Measurements from ENCODE around the gene UGGT1. TPM values are rescaled to one million over a fixed set of nuclear protein-coding genes. Genes with fewer than 3 reads are reported as not detected.

The UGGT1 gene
- polyA plus RNA-seq, 3 donors from 2014 or later: 10.9 to 32.4 (median 11.2) TPM

DNA sequence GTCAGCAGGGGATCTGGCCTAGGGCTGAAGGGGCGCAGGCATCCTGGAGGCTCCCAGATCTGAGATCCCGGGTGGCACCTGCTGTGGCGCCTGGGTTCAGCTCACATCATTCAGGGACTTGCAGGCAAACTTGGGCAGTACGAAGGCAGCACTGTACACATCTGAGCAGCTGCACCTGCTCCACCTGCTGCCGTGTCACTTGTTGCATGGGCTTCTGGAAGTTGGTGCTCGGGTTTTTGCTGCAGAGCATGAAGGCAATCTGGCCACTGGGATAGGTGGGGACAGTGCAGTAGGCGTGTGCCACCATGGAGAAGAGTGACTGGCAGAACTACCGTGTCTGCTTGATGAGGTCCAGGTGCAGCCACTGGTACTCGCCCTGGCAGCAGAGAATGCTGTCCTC lies 48.6 kb downstream of the UGGT1 start:
- DNase-seq: no peak
- no peaks in the 10 kb centered on the region for H3K4me1 Mint-ChIP-seq
- peaks cover 28 to 44% (median 36%) of the 10 kb centered on the region in 3 donors for H3K36me3 Mint-ChIP-seq
- H3K9me3 Mint-ChIP-seq: no peaks in the 10 kb centered on the region
- H3K4me3 Mint-ChIP-seq: no peak overlapping the region
- no peak overlapping the region for H3K27ac Mint-ChIP-seq
- H3K27me3 Mint-ChIP-seq (ENCODE audit: low read depth in 3 of 3): no peaks in the 10 kb centered on the region

DNA sequence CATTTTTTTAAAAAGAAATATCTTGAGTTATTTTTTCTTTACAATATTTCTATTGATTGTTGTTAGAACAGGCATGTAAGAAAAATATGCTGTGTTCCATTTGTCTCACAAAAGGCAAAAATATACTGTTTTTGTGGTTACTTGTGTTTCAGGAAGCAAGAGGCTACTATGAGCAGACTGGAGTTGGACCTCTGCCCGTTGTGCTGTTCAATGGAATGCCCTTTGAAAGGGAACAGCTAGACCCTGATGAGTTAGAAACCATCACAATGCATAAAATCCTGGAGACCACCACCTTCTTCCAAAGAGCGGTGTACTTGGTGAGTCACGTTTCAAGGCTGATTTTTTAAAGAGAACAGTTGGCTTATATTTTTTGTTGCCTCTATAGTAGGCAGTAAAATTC lies 54.7 kb downstream of the UGGT1 start:
- peaks cover 10 to 32% (median 21%) of the 10 kb centered on the region in 3 donors for H3K36me3 Mint-ChIP-seq
- no peak overlapping the region for H3K27ac Mint-ChIP-seq
- no peak for DNase-seq

DNA sequence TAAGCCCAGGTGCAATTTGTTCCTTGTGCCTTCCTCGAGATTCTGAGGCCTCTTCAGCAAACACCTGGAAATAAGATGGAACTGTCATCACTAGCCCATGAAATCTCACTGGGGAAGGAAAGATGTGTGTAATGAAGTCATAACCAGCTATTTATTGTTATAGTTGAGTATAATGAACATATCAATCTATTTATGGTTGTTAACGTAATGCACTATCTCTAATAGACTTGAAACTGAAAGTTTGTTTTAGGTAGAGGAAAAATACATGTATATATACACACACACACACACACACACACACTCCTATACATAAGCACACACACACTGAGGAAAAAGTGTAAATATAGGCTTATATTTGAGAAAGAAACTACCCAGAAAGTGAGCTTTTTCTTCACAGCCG lies 62.8 kb downstream of the UGGT1 start:
- peaks cover 0 to 16% of the 10 kb centered on the region in 2 donors for H3K4me1 Mint-ChIP-seq
- no peaks in the 10 kb centered on the region for H3K27me3 Mint-ChIP-seq (ENCODE audit: low read depth in 3 of 3)
- no peak overlapping the region for H3K4me3 Mint-ChIP-seq
- peaks cover 18 to 51% (median 24%) of the 10 kb centered on the region in 3 donors for H3K36me3 Mint-ChIP-seq
- no peaks in the 10 kb centered on the region for H3K9me3 Mint-ChIP-seq
- DNase-seq: no peak
- H3K27ac Mint-ChIP-seq: no peak overlapping the region

More for the DNA sequence above, 54.7 kb downstream of the UGGT1 start:
- H3K9me3 Mint-ChIP-seq: no peaks in the 10 kb centered on the region
- H3K27me3 Mint-ChIP-seq (ENCODE audit: low read depth in 3 of 3): no peaks in the 10 kb centered on the region
- H3K4me1 Mint-ChIP-seq: peaks cover 0 to 5% of the 10 kb centered on the region in 2 donors
- H3K4me3 Mint-ChIP-seq: no peak overlapping the region

- no peaks in the 10 kb centered on the region for H3K27me3 Mint-ChIP-seq (ENCODE audit: low read depth in 3 of 3)
- H3K27ac Mint-ChIP-seq: no peak overlapping the region
- no peak for DNase-seq
- peaks cover 19 to 50% (median 24%) of the 10 kb centered on the region in 3 donors for H3K36me3 Mint-ChIP-seq
- no peak overlapping the region for H3K4me3 Mint-ChIP-seq
- peaks cover 0 to 16% of the 10 kb centered on the region in 2 donors for H3K4me1 Mint-ChIP-seq
- no peaks in the 10 kb centered on the region for H3K9me3 Mint-ChIP-seq
Measured at GRCh38 chr2:128154225-128154624, 63.2 kb downstream of the UGGT1 start.

DNA sequence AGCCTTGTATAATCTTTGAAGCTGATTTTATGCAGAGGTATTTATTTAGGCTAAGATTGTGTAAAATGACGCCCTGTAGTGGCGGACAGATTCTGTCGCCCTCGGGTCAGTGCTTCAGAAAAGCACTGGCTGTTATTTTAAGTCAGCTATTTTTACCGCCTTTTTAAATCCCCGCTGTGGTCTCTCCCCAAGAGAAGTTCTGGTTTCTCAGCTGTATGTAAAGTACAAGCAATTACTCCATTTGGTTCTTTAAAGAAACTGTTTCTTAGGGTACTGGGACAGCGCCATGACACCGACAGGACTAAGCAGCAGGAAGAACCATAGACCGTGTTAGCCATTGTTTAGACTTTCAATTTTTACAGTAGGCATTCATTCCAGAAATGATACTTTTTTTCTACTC lies 65.0 kb downstream of the UGGT1 start:
- no peaks in the 10 kb centered on the region for H3K27me3 Mint-ChIP-seq (ENCODE audit: low read depth in 3 of 3)
- peaks cover 0 to 10% of the 10 kb centered on the region in 2 donors for H3K4me1 Mint-ChIP-seq
- no peak for DNase-seq
- H3K4me3 Mint-ChIP-seq: no peak overlapping the region
- H3K27ac Mint-ChIP-seq: no peak overlapping the region
- H3K9me3 Mint-ChIP-seq: no peaks in the 10 kb centered on the region
- H3K36me3 Mint-ChIP-seq: peaks cover 19 to 46% (median 32%) of the 10 kb centered on the region in 3 donors

- peaks cover 16 to 43% (median 34%) of the 10 kb centered on the region in 3 donors for H3K36me3 Mint-ChIP-seq
- no peak for DNase-seq
- H3K27me3 Mint-ChIP-seq (ENCODE audit: low read depth in 3 of 3): no peaks in the 10 kb centered on the region
- no peak overlapping the region for H3K27ac Mint-ChIP-seq
- H3K4me3 Mint-ChIP-seq: no peak overlapping the region
- peaks cover 0 to 2% of the 10 kb centered on the region in 2 donors for H3K4me1 Mint-ChIP-seq
- H3K9me3 Mint-ChIP-seq: no peaks in the 10 kb centered on the region
Measured at GRCh38 chr2:128156812-128157211, 65.8 kb downstream of the UGGT1 start.

DNA sequence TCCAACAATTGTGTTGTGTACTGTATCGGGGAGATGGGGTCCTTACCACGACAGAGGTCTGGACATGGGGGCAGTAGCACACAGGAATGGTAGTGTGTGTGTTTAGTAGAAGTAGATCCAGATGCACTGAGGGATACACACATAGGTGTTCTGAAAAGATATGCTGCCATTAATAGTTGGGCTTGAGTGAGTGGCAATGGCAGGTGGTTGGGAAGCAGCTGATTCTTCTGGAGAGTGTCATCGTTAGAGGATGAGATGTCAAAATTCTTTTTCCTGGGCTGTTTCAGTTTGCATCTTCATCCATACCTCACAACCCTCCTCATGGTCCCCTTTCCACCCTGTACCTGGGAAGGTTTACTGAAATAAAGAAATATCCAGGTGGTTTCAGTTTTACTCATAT lies 66.6 kb downstream of the UGGT1 start:
- DNase-seq: no peak
- Mint-ChIP-seq H3K27me3 (ENCODE audit: low read depth in 3 of 3) (no peaks in the 10 kb centered on the region), H3K4me3 (no peak overlapping the region), H3K27ac (no peak overlapping the region), H3K36me3 (peaks cover 18 to 41% (median 37%) of the 10 kb centered on the region in 3 donors), H3K4me1 (no peaks in the 10 kb centered on the region), H3K9me3 (no peaks in the 10 kb centered on the region)

- H3K27me3 Mint-ChIP-seq (ENCODE audit: low read depth in 3 of 3): no peaks in the 10 kb centered on the region
- H3K27ac Mint-ChIP-seq: no peak overlapping the region
- no peak overlapping the region for H3K4me3 Mint-ChIP-seq
- DNase-seq: no peak
- H3K36me3 Mint-ChIP-seq: peaks cover 18 to 41% (median 35%) of the 10 kb centered on the region in 3 donors
- H3K9me3 Mint-ChIP-seq: no peaks in the 10 kb centered on the region
- H3K4me1 Mint-ChIP-seq: no peaks in the 10 kb centered on the region
Measured at GRCh38 chr2:128158176-128158575, 67.2 kb downstream of the UGGT1 start.

DNA sequence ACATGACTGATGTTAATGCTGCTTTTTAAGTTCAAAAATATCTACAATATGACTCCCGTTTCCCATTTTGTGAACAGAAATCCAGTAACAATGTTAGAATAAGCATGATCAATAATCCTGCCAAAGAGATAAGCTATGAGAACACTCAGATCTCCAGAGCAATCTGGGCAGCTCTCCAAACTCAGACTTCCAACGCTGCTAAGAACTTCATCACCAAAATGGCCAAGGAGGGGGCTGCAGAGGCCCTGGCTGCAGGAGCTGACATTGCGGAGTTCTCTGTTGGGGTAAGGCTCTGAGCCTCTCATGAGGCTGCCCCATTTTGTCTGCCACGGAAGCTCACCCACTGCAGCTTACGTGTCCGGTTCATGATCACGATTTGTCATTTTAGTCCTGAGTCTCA lies 68.4 kb downstream of the UGGT1 start:
- Mint-ChIP-seq H3K4me1 (no peaks in the 10 kb centered on the region), H3K27ac (no peak overlapping the region), H3K9me3 (no peaks in the 10 kb centered on the region), H3K36me3 (peaks cover 18 to 40% (median 27%) of the 10 kb centered on the region in 3 donors), H3K27me3 (ENCODE audit: low read depth in 3 of 3) (no peaks in the 10 kb centered on the region), H3K4me3 (no peak overlapping the region)
- no peak for DNase-seq

DNA sequence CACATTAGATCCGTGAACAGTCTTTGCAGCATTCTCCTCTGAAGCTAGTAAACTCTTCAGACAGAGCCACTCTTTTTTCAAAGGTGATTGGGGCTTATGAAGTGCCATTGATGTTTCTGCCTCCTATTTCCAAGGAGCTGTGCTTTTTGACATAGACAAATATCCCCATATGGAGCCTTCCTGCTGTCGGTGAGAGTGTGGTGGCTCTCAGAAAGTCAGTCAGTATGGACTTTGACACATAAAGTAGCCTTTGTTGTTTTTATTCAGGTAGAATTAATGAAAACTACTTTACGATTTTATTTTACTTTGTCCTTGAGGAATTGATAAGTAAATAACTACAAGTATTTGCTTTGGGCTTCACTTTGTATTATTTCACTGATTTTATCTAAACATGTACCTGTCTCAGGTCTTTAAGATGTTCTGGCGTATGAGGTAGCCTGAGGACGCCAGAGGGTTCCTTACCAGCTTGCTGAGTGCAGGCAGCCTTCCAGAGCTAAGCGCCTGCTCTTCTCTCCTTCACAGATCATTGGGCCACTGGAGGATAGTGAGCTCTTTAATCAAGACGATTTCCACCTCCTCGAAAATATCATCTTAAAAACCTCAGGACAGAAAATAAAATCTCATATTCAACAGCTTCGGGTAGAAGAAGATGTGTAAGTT lies 69.7 kb downstream of the UGGT1 start:
- Mint-ChIP-seq H3K4me1 (no peaks in the 10 kb centered on the region), H3K4me3 (no peak overlapping the region), H3K27me3 (ENCODE audit: low read depth in 3 of 3) (no peaks in the 10 kb centered on the region), H3K27ac (no peak overlapping the region), H3K36me3 (peaks cover 18 to 37% (median 29%) of the 10 kb centered on the region in 3 donors), H3K9me3 (no peaks in the 10 kb centered on the region)
- DNase-seq: no peak

DNA sequence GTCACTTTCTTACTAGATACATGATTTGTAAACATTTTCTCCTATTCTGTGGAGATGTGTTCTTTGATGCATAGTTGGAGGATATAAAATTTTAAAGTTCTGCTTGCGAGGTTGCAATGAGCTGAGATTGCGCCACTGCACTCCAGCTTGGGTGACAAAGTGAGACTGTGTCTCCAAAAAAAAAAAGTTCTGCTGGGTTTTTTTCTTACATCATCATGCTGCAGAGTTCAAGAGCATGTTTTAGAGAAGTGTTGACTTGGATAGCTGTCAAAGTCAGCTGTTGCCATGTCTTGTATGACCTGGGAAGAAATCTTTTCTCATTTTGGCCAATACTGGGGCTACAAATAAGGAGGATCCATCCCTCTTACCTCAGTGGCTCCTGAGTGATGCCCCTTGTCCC lies 71.3 kb downstream of the UGGT1 start:
- no peak overlapping the region for H3K27ac Mint-ChIP-seq
- DNase-seq: no peak
- no peaks in the 10 kb centered on the region for H3K27me3 Mint-ChIP-seq (ENCODE audit: low read depth in 3 of 3)
- H3K36me3 Mint-ChIP-seq: peaks cover 18 to 41% (median 30%) of the 10 kb centered on the region in 3 donors
- H3K4me1 Mint-ChIP-seq: no peaks in the 10 kb centered on the region
- H3K4me3 Mint-ChIP-seq: no peak overlapping the region
- H3K9me3 Mint-ChIP-seq: no peaks in the 10 kb centered on the region

GRCh38 chr2:128164311-128164710 lies 73.3 kb downstream of the UGGT1 start:
- no peaks in the 10 kb centered on the region for H3K9me3 Mint-ChIP-seq
- H3K36me3 Mint-ChIP-seq: peaks cover 25 to 38% (median 36%) of the 10 kb centered on the region in 3 donors
- no peak for DNase-seq
- H3K4me1 Mint-ChIP-seq: no peaks in the 10 kb centered on the region
- H3K27ac Mint-ChIP-seq: no peak overlapping the region
- H3K4me3 Mint-ChIP-seq: no peak overlapping the region
- no peaks in the 10 kb centered on the region for H3K27me3 Mint-ChIP-seq (ENCODE audit: low read depth in 3 of 3)

DNA sequence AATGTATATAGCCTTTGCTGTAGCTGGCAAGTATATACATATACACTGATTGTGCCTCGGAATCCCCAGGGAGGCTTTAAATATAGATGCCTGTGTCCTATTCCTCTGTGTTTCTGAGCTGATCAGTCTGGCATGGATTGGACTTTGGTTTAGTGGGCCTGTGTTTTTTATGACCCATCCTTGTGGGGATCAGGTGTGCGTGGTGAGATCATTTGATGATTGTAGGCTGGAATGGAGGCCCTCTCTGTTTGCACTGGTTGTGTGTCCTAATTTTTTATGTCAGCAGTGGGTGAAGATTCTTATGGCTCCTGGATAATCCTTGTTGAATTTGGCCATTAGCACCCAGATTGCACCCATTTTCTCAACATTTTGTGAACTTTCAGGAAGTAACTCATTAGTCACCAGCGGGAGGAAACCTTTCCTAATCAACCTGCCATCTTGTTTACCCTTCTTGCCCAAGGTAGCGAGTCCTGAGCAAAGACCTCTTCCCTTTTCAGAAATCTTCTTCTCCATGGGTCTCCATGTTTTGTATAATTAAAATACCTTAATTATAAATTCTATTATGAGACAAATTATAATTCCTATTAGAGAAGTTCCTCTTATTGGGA lies 75.8 kb downstream of the UGGT1 start:
- no peak for DNase-seq
- Mint-ChIP-seq H3K4me3 (no peak overlapping the region), H3K27ac (peak overlapping the region in 1 of 6 donors; percentile 54), H3K9me3 (no peaks in the 10 kb centered on the region), H3K4me1 (no peaks in the 10 kb centered on the region), H3K36me3 (peaks cover 26 to 44% (median 36%) of the 10 kb centered on the region in 3 donors), H3K27me3 (ENCODE audit: low read depth in 3 of 3) (no peaks in the 10 kb centered on the region)

GRCh38 chr2:128169094-128169493 lies 78.1 kb downstream of the UGGT1 start:
- peaks cover 43 to 63% (median 43%) of the 10 kb centered on the region in 3 donors for H3K36me3 Mint-ChIP-seq
- no peaks in the 10 kb centered on the region for H3K9me3 Mint-ChIP-seq
- DNase-seq: no peak
- peak overlapping the region in 1 of 6 donors; percentile 41 for H3K27ac Mint-ChIP-seq
- no peaks in the 10 kb centered on the region for H3K27me3 Mint-ChIP-seq (ENCODE audit: low read depth in 3 of 3)
- no peaks in the 10 kb centered on the region for H3K4me1 Mint-ChIP-seq
- H3K4me3 Mint-ChIP-seq: no peak overlapping the region

All from immature natural killer cell (primary cell).